ENCODE measurements around the gene CDK19.
A peak's percentile ranks its signal among the peaks of the same experiment; 100 is the strongest.

The CDK19 gene

DNA sequence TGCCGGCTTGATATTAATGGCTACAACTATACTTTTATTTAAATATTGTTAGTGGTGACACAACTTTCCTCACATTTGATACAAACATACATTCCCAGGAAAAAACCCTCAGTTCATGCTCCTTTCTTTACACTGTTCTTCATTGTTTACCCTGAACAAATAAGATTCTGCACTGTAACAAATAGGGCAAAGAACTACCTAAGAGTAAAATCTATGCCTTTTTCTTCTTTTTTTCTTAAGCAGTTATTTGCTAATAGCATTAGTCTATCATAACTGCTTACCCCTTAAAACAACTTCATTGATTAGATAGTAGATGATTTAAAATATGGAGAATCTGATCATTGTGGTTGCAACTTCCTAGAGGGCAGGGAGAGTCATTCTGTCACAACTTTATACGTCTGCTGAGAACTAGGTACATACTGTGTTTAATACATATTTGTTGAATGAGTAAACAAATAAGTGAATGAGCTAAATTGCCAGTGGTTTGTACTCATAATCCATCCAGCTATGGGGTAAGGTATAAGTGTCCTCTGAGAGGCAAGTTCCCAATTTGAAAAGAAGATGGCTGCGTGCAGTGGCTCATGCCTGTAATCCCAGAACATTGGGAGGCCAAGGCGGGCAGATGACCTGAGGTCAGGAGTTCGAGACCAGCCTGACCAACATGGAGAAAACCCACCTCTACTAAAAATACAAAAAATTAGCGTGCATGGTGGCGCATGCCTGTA, 161.0 kb downstream of the CDK19 start:
- DNase-seq, result no peak

DNA sequence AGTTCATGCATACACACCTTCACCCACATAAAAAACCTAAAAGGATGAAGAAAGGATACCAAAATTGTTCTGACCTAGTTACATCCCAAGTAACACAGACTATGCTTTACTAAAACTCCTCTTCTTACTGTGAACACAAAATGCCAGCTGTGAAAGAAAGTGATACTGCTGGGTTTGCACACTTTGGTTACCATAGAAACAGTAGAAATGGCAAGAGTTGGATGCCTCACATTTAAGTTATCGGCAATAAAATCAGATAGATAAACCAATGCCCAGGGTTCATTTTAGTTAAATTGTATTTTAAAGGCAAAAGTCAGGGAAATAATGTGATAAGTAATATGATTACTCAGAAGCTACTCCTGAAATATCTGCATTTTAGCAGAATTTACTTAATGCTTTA, 161.9 kb downstream of the CDK19 start:
- DNase-seq, result no peak

DNA sequence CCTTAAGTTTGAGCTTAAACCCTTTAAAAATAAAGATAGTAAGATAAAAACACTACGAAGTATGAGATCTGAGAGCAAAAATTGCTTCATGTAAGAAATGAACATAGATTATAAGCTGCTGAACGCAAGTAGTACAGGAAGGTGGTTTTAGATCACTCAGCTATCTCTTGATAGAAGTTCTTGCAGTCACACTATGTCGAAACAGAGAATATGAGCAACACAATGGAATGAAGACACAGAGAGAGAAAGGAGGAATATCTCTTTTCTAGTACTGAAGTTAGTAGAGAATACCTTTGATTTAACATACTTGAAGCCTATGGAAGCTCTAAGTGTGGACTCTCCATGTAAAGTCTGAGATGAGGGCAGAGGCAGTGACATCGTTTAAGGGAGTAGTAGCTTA, 162.7 kb downstream of the CDK19 start:
- DNase-seq, result no peak

DNA sequence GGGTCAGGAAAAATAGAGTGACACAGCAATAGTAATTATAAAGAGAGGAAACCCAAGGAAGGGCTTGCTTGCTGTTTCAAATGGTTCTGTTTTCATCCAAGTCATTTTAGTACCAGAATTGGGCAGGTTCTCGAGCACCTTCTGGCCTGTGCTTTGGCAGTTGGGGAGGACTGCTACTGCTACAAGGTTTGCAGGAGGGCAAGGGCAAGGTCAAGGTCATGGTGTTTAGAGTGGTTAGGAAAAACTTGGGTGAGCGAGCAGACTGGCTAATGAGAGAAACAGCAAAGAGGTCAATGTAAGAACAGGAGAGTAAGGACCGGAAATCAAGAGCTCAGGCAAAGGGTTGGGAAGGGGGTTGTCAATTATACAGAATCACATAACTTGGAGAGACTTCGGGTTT, 164.5 kb downstream of the CDK19 start:
- DNase-seq, result no peak

DNA sequence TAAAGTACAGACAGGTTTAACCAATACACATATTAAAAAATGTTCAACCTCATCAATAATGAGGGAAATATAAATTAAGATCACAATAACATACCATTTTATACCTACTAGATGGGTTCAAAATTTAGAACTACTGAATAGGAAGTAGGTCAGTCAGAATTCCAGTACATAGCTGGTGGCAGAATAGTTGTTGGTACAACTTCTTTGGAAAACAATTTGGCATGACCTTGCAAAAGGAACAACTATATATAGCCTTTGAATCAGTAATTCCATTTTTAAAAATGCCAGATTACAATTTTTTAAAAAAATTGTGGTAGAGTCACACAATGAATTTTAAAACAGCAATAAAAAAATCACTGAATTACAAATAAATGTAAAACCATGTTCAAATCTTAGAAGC, 165.6 kb downstream of the CDK19 start:
- DNase-seq, result no peak

DNA sequence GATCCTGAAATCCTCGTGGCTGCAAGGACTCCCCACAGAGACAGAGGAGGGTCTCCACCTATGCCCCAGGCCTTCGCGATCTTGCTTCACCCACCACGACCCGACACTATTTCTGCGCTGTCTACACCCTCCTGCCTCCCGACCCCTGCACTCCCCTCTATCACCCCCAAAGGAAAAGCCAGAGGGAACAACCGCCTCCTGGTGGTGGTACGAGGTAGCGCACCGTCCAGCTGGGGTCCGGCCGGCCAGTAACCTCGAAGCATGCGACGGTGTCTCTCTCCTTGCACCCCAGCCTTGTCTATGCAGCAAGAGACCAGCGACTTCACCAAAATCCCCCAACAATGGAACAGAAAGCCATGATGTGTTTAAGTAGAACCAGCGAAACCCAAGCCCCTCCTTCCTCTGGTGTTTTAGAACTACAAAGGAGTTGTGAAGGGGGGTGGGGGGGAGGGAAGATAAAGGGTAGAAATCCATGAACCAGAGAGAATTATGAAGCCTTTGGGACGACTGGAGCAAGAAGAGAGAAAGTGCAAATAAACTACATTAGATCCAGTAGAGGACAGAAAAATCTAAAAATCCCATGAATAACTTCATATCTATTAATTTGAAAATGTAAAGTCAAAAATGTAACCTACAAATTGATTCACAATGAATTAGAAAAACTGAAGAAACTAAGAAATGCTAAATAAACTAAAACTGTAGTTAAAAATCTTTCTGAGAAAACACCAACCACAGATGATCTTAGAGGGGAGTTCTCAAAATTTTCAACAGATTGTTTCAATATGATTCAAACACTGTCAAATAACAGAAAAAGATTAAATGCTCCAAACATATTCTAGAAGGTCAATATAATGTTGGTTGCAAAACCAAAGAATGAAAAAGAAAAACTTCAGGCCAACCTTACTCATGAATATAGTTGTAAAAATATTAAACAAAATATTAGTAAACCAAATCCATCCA, 168.0 kb downstream of the CDK19 start:
- DNase-seq, result no peak

DNA sequence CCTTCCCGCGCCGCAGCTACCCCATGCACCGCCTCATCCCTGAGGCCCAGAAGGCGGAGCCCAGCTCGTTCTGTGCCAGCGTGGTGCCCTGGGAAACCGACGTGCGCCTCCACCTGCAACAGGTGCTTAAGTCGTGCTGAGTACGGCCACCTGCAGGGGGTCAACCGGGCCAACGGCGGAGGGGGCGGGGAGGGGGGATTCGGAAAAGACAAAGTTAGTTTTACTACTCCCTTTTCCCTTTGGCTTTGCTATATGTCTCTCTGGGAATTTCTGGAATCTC, 168.9 kb downstream of the CDK19 start:
- no peak for DNase-seq

DNA sequence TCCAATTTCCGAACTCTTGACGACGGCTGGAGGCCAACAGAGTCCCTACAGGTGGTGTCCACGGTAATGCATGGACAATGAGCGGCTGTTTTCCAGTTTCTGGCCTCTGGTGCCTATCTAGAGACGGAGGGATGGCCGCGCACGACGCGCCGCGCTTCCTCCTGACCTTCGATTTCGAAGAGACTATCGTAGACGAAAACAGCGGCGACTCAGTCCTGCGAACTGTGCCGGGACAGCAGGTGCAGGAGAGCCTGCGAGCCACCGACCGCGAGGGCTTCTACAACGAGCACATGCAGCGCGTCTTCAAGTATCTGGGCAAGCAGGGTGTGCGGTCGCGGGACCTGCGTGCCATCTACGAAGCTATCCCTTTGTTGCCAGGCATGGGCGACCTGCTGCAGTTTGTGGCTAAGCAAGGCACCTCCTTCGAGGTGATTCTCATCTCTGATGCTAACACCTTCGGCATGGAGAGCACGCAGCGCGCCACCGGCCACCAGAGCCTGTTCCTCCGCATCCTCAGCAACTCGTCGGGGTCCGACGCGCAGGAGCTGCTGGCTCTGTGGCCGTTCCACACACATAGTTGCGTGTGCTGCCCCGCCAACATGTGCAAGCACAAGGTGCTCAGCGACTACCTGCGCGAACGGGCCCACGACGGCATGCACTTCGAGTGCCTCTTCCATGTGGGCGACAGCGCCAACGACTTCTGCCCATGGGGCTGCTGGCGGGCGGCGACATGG, 169.4 kb downstream of the CDK19 start:
- no peak for DNase-seq

DNA sequence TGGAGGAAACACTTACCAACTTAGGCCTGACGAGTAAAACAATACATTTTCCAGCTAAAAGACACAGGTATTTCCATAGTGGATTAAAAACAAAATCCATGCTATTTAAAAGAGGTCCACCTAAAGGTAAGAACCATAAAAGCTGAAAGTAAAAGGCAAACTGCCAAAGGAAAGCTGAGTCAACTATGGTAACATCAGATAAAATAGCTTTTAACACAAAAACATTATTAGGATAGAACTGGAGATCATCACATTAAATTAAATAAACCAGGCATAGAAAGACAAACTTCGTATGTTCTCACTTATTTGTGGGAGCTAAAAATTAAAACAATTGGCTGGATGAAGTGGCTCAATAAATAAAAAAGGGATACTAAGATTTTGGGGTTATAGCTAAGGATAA, 172.1 kb downstream of the CDK19 start:
- DNase-seq, result no peak

DNA sequence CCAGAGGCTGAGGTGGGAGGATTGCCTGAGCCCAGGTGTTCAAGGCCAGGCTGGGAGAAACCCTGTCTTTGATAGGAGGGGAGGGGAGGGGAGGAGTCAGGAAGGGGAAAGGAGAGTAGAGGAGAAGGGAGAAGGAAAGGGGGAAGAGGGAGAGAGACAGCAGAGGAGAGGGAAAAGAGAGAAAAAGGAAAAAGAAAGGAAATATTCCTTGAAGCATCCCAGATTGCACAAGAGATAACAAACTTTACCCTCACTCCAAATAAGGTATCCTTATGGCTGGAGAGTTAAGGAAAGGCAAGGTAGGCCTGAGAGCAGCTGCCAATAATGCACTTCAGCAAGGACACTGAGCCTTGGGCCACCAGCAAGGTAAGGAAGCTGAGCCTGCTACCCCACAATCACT, 172.6 kb downstream of the CDK19 start:
- no peak for DNase-seq

DNA sequence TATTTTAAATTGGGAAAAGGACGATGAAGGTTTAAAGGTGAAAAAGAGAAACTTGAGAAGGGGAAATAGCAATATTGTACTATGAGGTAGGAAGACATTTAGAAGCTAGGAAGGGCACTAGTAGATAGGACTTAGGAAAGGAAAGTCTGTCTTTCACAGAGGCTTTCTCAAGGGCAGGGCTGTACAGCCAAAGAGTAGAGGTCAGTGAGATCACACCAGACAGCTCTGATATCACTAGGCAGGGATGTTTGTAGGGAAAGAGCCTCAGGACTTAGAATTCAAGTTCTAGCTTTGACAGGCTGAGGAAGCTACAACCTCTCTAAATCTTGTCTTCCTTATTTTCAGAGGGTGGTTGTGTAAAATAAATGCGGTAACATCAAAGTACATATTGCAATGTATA, 178.5 kb downstream of the CDK19 start:
- DNase-seq, result no peak

DNA sequence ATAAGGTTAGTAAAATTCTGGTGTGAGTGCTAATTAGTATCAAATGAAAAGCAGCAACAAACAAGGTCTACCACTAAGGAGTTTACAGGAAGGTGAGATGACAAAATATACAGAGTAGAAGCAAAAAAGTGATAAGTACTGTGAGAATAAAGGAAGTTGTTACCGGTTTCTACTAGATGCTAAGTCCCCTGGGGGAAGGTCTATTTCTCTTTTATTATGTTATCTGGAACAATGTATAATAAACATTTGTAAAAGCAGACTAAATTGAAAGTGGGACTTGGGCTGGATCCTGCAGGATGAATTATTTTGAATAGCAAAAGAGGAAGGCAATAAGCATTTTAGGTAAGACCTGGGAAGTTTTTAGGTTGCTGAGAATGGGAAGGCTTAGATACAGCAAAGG, 180.2 kb downstream of the CDK19 start:
- no peak for DNase-seq

DNA sequence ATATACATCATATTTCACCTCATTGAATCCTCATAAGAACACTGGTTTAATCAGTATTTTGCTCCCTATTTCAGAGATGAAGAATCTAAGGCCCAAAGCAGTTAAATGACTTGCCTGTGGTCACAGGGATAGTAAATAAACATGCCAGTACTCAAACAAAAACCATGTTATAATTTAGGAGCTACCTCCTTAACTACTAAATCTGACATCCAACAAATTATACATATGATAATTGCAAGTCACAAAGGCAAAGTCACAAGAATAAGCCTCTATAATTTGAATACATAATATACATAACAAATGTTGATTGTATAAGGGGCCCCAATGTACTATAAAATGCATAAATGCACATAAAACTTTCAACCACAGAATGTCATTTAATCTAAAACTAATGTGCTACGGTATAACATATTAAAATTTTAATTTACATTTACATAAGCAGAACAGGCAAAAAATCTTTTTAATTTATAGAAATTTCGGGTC, 181.5 kb downstream of the CDK19 start:
- DNase-seq, result no peak

DNA sequence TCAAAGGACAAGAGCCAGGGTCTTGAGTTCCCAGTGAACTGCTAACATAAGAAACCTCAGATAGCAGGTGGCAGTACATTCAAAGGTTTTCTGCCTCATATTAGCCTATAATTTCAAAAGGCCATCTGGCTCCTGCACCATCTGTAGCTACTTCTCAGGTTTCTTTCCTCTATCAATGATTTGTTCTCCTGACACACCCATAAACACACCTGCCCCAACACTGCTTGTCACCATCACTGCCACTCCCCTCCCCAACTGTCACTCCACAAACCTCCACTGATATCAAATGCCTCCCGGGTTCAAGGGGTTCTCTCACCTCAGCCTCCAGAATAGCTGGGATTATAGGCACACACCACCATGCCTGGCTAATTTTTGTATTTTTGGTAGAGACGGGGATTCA, 186.1 kb downstream of the CDK19 start:
- peak; percentile 49 for DNase-seq

DNA sequence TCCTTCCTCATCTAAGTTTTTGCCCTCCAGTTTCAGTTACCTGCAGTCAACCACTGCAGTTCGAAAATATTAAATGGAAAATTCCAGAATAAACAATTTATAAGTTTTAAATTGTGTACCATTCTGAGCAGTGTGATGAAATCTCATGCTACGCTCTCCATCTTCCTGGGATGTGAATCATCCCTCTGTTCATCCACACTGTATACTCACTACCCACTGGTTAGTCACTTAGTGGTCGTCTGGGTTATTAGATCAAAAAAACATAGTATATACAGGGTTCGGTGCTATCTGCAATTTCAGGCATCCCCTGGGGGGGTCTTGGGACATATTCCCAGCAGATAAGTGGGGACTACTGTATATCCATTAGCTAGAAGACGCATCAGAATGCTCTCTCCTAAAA, 186.9 kb downstream of the CDK19 start:
- no peak for DNase-seq

DNA sequence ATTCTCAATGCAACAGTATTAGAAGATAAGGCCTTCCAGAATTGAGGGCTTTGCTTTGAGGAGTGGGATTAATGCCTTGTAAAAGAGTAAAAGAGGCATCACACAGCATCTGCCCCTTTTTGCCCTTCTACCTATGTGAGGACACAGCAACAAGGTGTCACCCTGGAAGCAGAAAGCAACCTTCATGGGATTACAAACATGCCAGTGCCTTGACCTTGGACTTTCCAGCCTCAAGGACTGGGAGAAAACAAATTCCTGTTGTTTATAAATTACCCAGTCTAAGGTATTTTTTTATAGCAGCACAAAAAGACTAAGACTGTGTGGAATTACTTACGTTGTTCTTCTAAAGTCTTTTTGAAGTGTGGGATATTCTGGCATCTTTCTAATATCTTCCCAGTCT, 188.8 kb downstream of the CDK19 start:
- DNase-seq, result no peak

DNA sequence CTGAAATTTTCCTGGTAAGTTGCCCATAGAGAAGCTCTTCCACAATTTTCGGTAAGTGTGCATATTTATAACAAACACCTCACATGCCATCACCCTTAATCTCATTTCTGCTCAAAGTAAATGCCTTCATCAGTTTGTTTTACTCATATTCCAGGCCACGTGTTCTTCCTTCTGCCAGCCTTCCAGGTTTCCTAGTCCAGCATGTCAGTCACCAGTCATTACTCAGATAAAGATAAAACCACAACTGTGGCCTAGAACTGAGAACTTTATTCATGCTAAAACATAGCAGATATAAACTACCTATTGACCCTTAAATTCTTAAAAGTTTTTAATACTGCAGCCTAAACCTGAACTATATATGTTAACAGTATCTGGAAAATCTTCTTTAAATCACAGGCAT, 189.4 kb downstream of the CDK19 start:
- no peak for DNase-seq

DNA sequence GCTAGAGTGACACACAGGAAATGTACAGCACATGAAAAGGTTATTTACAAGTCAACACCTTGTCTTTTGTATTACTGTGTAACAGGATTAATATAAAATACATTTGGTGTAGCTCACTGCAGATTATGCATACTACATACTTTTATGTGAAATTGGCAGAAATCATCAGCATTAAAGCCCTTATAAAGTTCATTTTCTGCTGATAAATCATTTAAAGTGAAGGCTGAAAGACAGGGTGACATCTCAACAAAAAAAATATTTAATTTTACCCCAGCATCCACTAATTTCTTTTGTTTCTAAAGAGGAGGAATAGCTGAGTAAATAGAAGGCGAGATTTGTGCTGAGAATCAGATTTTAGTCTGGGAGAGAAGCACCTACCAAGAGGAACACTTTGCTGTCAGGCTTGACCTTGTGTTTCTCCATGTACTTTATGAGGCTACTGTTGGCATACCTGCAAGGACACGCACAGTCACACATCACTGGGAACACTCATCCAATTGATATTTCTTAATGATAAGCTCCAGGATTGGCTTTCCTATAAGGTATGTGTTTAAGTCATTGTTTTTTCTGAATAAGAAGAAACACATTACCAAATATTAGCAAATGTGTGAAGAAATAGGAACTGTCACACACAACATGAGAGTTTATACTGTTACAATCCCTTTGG, 192.2 kb downstream of the CDK19 start:
- DNase-seq, result no peak

DNA sequence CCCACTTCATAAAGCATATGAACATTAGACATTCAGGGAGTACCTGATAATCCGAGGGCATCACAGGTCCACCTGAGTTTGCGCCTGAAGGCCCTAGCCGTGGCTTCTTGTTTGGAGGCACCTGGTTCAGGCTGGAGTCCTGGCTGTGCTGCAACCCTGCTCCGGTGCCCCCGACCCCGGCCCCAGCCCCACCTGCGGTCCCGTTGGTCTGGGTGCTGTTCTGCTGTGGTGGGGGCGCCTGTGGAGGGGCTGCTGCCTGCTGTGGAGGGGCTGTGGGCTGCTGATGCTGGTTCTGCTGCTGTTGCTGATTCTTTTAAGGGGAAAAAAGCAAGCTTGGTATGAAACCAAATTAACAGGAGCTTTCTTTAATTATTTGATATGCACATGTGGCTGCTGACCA, 194.2 kb downstream of the CDK19 start:
- no peak for DNase-seq

DNA sequence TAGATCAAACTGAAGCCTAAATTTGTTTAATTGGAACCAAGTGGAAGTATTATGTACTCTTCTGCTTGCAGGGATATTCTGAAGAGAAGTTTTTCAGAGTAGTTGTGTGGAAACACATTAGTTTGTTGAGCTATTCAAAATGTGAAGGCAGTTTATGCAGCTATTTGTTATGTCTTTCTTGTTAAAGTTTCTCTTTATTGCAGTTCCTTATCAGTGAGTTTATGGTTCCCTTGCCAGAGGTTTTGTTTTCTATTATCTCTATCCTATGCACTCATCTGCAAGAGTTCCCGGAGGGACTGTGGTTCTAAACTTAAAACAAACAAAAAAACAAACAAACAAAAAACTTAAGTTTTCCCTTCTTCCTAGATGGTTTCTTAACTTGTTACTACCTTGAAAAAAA, 195.2 kb downstream of the CDK19 start:
- DNase-seq, result no peak

DNA sequence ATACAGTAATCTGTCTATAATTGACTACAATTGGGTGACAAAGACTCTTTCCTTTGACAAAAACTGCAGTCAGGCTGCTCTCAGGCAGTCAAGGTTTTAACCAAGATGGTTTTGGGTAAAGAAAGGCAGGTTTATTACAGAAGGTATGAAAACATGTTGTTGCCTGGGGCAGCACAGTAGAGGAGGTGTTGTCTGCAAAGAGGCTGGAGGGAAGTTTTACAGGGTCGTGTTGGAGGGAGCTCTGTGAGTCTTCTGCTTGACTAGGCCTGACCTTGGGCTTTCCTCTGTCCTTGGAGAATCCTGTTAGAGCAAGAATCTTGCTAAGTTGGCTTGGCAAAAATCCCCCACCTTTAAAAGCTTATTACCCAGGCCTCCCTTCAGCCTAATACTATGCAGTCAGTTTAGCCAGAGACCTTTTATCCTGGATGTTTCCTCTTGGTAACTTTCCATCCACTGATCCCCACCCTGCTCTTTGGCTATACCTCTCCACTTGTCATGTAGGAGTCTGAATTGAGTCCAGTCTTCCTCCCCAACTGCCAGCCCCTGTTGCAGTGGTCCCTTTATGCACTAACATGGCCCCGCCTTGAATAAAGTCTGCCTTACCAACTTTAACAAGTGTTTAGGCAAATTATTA, 195.9 kb downstream of the CDK19 start:
- no peak for DNase-seq

DNA sequence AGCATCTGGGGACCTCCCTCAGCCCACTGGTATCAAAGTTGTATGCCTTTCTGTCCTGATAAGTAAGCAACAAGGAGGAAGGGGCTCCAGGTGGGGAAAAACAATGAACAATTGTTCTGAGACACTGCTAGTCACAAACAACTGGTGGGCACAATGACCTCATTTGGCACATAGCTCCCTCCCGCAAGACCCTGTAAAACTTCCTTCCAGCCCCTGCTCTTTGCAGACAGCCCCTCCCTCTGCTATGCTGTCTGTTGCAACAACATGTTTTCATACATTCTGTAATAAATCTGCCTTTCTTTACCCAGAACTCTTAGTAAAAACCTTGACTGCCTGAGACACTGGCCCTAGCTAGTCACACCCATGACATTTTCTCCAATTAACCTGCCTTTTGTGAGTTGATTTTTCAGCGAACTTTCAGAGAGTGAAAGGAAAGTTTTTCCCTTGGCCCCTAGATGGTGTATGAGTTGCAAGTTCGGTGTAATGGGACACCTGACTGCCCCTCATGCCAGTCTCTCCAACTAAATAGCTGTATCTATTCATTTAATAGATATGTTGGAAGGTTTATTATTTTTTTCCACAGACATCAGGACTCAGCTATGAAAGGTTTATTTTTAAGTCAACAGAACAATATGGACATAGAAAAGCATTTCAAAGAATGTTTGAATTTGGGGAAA, 196.5 kb downstream of the CDK19 start:
- no peak for DNase-seq

All from NCI-H1105 (cell line).